Erythroblast (primary cell): ENCODE results near the gene MTCL3.
"Not testable (repeated sequence)": the region's sequence is repeated elsewhere in the genome, so short reads cannot be mapped to it uniquely, and the experiment has no call there.

ENCODE experiments used
- DNase-seq, 2 experiments: peaks; one replicate each; lab custom pipeline; 2025; lab: John Stamatoyannopoulos, UW
- GATA1 ChIP-seq: IDR thresholded peaks from 2 replicates; pipeline ENCODE4 v1.6.1; 2011; ENCODE audit warnings: low read depth, mild to moderate bottlenecking, control low read depth, low read length, moderate library complexity
- POLR2A ChIP-seq: IDR thresholded peaks from 2 replicates; pipeline ENCODE4 v1.6.1; 2011; ENCODE audit warnings: mild to moderate bottlenecking, low read length

Gene MTCL3

DNA sequence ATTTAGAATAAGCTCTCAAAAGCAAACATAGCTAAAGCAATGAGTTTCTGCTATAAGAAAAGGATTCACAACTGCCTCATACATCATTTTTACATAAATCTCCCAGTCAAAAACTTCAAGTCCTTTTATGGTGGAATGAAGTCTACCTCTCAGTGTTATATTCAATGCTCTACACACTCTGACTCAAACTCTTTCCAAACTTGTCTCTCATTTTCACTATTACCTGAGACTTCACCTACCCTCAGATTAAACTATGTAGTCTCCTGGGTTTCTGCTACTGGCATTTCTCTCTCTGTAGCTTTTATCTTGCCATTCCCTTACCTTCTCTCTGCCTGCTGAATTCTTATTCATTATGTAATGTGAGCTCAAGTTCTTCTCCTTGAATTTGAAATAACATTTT is 71.4 kb downstream of the MTCL3 start:
- TF ChIP-seq GATA1, result no peak
- no peak for TF ChIP-seq POLR2A
- DNase-seq, result no peak

DNA sequence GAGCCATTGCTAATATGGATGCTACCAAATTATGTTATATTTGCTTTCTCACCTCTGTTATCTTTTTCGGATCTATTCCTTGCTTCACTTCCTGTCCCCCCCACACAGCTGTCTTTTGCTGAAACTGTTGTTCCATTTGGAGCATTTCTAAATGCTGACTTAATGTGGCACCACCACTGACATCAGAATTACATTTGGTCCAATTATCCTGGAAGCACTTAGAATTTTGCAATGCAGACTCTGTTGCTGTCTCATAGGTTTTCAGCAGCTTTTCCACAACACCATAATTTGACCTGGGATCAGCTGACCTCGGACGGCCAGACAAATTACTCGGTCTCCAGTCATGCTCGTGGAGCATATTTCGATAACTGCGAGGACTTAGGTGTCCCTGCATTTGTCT is 72.8 kb downstream of the MTCL3 start:
- TF ChIP-seq GATA1 (no peak), POLR2A (no peak)
- no peak for DNase-seq

GRCh38 chr6:127441881-127442280 is 77.3 kb downstream of the MTCL3 start:
- TF ChIP-seq POLR2A (no peak), GATA1 (no peak)

GRCh38 chr6:127439718-127440117 is 79.4 kb downstream of the MTCL3 start:
- no peak for TF ChIP-seq POLR2A
- no peak for TF ChIP-seq GATA1
- DNase-seq, result no peak

More at GRCh38 chr6:127441881-127442280, 77.3 kb downstream of the MTCL3 start:
- DNase-seq, result no peak

- TF ChIP-seq GATA1 (no peak), POLR2A (no peak)
- no peak for DNase-seq
These were observed 82.5 kb downstream of the MTCL3 start for GRCh38 chr6:127436578-127437110.

- DNase-seq, result no peak
These were observed 83.4 kb downstream of the MTCL3 start for GRCh38 chr6:127435626-127436220.

DNA sequence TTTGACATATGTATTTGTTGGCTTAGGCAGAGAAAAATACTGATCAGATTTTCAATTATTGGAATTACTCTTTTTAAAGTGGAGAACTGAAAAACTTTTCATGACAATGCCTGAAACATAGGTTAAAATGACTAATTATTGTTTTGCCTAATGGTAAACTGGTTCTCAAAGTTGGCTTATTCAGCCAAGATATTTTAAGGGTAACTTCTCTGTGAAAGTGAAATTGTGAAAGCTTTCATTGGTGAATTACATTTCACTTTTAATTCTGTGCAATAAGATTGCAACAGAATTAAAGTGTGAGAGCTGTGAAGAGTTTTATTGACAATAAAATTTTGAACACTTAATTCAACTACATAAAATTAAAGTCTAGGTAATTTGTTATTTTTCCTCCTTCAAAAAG is 84.5 kb downstream of the MTCL3 start:
- no peak for DNase-seq
- TF ChIP-seq POLR2A, result no peak
- no peak for TF ChIP-seq GATA1

More at GRCh38 chr6:127435626-127436220, 83.4 kb downstream of the MTCL3 start:
- no peak for TF ChIP-seq POLR2A
- no peak for TF ChIP-seq GATA1

DNA sequence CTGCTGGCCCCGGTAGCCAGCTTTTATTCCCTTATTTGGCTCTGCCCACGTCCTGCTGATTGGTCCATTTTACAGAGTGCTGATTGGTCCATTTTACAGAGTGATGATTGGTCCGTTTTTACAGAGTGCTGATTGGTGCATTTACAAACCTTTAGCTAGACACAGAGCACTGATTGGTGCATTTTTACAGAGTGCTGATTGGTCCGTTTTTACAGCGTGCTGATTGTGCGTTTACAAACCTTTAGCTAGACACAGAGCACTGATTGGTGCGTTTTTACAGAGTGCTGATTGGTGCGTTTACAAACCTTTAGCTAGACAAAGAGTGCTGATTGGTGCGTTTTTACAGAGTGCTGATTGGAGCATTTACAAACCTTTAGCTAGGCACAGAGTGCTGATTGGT is 90.6 kb downstream of the MTCL3 start:
- DNase-seq, result not testable (repeated sequence)

DNA sequence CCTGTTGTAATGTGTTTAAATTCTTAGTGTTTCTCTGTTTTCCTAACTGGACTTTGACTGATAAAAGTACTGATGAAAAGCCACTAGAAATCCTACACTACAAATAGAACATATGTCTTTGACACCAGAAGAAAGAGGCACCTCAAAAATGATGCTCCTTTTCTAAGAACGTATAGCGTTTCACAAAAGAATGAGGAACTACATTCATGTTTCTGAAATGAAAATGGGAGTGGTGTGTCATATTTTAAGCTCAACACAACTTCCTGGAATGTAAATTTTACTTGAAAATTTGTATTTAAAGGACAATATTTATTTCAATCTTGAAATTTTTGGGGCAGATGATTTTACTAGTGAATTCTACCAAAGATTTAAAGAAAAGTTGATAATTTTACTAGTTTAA is 95.2 kb downstream of the MTCL3 start:
- DNase-seq, result no peak
- TF ChIP-seq GATA1 (no peak), POLR2A (no peak)
